ENCODE measurements around the gene KIAA1143. TPM values are rescaled to one million over a fixed set of nuclear protein-coding genes. Genes with fewer than 3 reads are reported as not detected.

Gene KIAA1143
- total RNA-seq, 2 donors from 2014 or later = 21.1 to 26.8 TPM

DNA sequence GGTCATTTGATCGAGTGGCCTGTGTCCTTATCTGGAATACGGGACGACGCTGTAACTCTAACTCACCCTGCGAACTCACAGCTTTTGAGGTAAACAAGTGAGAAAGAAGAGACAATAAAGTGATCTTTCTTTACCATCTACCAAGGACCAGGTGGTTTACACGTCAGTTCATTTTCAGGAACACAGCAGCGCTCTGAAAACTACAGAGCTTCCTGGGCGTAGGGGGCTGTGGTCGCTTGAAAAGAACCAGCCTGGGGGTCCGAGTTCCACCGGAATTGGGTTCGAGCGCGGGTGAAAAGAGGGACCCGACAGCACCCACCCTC, 357 bp downstream of the KIAA1143 start:
- peak overlapping the region; percentile 63 to 89 for H3K27ac ChIP-seq
- H3K27me3 ChIP-seq = no peaks in the 10 kb centered on the region
- H3K4me1 ChIP-seq = peaks cover 0 to 15% of the 10 kb centered on the region in 2 donors
- TF ChIP-seq, protein P1, sequence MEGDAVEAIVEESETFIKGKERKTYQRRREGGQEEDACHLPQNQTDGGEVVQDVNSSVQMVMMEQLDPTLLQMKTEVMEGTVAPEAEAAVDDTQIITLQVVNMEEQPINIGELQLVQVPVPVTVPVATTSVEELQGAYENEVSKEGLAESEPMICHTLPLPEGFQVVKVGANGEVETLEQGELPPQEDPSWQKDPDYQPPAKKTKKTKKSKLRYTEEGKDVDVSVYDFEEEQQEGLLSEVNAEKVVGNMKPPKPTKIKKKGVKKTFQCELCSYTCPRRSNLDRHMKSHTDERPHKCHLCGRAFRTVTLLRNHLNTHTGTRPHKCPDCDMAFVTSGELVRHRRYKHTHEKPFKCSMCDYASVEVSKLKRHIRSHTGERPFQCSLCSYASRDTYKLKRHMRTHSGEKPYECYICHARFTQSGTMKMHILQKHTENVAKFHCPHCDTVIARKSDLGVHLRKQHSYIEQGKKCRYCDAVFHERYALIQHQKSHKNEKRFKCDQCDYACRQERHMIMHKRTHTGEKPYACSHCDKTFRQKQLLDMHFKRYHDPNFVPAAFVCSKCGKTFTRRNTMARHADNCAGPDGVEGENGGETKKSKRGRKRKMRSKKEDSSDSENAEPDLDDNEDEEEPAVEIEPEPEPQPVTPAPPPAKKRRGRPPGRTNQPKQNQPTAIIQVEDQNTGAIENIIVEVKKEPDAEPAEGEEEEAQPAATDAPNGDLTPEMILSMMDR (IDR thresholded peaks at IDR 0.05) = no peak
- H3K36me3 ChIP-seq = peaks cover 4% of the 10 kb centered on the region
- H3K9me3 ChIP-seq = peaks cover 0 to 5% of the 10 kb centered on the region in 2 donors
- DNase-seq (ENCODE audit: low spot score) = no peak
- peak overlapping the region; percentile 86 to 94 for H3K4me3 ChIP-seq

DNA sequence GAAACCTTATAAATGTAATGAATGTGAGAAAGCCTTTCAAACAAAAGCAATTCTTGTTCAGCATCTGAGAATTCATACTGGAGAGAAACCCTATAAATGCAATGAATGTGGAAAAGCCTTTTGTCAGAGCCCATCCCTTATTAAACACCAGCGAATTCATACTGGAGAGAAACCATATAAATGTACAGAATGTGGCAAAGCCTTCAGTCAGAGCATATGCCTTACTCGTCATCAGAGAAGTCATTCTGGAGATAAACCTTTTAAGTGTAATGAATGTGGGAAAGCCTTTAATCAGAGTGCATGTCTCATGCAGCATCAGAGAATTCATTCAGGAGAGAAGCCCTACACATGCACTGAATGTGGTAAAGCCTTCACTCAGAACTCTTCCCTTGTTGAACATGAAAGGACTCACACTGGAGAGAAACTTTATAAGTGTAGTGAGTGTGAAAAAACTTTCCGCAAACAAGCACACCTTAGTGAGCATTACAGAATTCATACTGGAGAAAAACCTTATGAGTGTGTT, 26.7 kb downstream of the KIAA1143 start:
- Histone ChIP-seq H3K36me3 (peaks cover 41% of the 10 kb centered on the region), H3K9me3 (peaks cover 36 to 96% of the 10 kb centered on the region in 2 donors), H3K4me1 (no peaks in the 10 kb centered on the region), H3K27ac (no peak overlapping the region), H3K4me3 (no peak overlapping the region), H3K27me3 (no peaks in the 10 kb centered on the region)
- TF ChIP-seq, protein P1 (IDR thresholded peaks at IDR 0.05) = no peak
- DNase-seq (ENCODE audit: low spot score) = no peak

DNA sequence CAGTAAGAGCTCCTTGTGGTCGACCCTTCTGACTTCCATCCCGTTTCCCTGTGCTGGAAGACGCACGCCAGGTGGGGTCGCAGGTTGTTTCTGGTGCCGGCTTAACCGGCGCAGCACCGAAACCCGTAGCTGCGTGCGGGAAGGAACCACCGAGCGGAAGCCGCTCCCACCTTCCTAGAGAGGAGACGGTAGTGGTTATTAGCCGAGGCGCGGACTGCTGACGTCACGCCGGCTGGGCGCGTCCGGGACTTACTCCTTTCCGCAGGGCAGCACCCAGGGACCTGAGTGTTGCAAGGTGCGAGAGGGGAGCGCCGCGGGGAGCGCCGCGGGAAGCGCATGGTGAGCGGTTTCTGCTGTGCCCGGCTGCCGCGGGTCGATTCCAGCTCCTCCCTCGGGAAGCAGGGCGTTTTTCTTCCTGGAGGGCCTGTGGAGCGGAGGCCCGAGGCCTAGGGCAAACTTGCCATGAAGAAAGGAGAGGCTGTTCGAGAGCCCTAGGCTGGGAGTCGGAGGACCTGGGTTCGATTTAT, 32.0 kb downstream of the KIAA1143 start, which contains the start of gene ZNF501:
Gene ZNF501, plus strand, starts transcription at position 252 of the 527 bp plus-strand sequence. CDS start 4,787 bp downstream, outside the sequence.
- peaks cover 34 to 87% of the 10 kb centered on the region in 2 donors for H3K9me3 ChIP-seq
- peak within 1 kb of the TSS; percentile 61 to 73 for H3K4me3 ChIP-seq
- H3K27me3 ChIP-seq = no peaks in the 10 kb centered on the region
- H3K27ac ChIP-seq = peak within 1 kb of the TSS in 1 of 2 donors; percentile 61
- H3K36me3 ChIP-seq = peaks cover 33% of the 10 kb centered on the region
- peak; percentile 95 for DNase-seq (ENCODE audit: low spot score)
- no peaks in the 10 kb centered on the region for H3K4me1 ChIP-seq
- TF ChIP-seq, protein P1 (IDR thresholded peaks at IDR 0.05) = peak in 1 of 2 donors; percentile 27

DNA sequence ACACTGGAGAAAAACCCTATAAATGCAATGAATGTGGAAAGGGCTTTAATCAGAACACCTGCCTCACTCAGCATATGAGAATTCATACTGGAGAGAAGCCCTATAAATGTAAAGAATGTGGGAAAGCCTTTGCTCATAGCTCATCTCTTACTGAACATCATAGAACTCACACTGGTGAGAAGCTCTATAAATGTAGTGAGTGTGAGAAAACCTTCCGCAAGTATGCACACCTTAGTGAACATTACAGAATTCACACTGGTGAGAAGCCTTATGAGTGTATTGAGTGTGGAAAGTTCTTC, 39.4 kb downstream of the KIAA1143 start:
- Histone ChIP-seq H3K4me3 (no peak overlapping the region), H3K4me1 (no peaks in the 10 kb centered on the region), H3K27me3 (no peaks in the 10 kb centered on the region), H3K36me3 (peaks cover 41% of the 10 kb centered on the region), H3K27ac (no peak overlapping the region), H3K9me3 (peaks cover 65 to 100% of the 10 kb centered on the region in 2 donors)
- DNase-seq (ENCODE audit: low spot score) = no peak
- TF ChIP-seq, protein P1 (IDR thresholded peaks at IDR 0.05) = no peak

DNA sequence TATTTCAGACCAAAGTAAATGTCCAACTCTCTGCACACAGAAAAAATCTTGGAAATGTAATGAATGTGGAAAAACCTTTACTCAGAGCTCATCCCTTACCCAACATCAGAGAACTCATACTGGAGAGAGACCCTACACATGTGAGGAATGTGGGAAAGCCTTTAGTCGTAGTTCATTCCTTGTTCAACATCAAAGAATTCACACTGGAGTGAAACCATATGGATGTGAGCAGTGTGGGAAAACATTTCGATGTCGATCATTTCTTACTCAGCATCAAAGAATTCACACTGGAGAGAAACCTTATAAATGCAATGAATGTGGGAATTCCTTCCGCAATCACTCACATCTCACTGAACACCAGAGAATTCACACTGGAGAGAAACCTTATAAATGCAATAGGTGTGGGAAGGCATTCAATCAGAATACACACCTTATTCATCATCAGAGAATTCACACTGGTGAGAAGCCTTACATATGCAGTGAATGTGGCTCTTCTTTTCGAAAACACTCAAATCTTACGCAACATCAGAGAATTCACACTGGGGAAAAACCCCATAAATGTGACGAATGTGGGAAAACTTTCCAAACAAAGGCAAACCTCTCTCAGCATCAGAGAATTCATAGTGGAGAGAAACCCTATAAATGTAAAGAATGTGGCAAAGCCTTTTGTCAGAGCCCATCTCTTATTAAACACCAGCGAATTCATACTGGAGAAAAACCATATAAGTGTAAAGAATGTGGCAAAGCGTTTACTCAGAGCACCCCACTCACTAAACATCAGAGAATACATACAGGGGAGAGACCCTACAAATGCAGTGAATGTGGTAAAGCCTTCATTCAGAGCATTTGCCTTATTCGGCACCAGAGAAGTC, 40.0 kb downstream of the KIAA1143 start:
- DNase-seq (ENCODE audit: low spot score) = no peak
- TF ChIP-seq, protein P1 (IDR thresholded peaks at IDR 0.05) = no peak
- Histone ChIP-seq H3K27ac (no peak overlapping the region), H3K9me3 (peaks cover 68 to 100% of the 10 kb centered on the region in 2 donors), H3K36me3 (peaks cover 41% of the 10 kb centered on the region), H3K27me3 (no peaks in the 10 kb centered on the region), H3K4me1 (no peaks in the 10 kb centered on the region), H3K4me3 (no peak overlapping the region)

Data from right atrium auricular region (tissue), 2 donors.